ENCODE results near the gene PTX4.

PTX4 gene

DNA sequence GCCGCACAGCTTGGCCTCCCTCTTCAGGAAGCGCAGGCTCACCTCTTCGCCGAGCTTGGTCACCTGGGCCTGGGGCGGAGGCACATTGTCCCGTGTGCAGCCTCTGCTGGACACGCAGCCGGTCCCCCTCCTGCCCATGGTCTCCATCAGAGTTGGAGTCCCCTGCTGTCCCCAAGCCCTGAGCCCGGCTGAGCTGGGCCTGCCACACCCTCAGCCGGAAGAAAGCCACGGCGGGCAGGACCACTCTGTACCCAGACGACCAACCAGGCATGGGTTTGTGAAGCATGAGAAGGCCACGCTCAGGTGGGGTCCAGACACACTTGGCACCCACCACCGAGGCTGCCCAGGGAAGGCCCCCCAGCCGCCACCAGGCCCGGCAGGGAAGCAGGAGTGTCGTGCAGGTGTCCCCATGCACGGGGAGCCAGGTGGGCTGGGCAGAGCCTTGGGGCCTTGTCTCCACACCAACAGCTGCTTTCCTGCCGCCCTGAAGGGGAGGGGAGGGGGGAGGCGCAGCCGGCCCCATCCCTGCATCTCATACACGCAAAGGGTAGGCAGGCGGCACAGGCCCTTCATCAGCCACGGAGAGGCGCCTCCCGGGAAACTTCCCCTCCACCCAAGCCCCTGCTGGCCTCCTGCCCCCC is 49.6 kb downstream of the PTX4 start:
- intact Hi-C loops (cut with DNase I), result no loop called here
- DNase-seq, result no peak

DNA sequence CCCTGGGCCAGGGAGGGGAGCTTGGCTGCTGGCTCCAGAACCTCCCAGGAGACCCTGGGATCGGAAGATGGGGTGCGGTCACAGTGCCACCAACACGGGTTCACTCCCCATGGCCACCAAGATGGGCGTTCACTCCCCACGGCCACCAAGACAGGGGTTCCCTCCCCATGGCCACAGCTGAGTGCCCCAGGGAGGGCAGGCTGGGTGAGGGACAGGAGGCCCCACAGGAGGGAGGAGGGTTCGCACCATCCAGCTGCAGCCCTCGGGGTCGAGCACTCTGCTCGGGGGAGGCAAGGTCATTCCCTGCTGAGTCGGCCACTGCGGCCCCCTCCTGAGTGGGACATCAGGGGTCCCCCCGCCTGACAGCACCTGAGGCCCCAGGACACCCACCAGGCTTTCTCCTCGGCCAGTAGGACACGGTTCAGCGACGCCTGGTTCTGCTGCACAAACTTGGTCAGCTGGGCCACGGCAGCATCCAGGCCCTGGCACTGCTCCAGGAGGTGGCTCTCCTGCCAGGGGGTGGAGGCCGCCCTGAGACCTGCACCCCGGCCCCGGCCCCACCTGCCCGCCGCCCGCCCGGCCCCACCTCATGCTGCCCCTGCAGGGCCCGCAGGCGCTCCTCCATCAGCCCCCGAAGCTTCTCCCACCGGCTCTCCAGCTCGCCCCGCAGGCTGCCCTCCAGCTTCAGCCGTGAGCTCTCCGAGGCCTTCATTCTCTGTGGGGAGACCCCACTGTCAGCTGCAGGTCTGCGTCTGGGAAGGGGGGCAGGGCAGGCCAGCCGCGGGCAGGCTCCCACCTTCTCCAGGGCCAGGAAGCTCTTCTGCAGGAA is 50.3 kb downstream of the PTX4 start:
- intact Hi-C loops (cut with DNase I), result no loop called here
- no peak for DNase-seq

DNA sequence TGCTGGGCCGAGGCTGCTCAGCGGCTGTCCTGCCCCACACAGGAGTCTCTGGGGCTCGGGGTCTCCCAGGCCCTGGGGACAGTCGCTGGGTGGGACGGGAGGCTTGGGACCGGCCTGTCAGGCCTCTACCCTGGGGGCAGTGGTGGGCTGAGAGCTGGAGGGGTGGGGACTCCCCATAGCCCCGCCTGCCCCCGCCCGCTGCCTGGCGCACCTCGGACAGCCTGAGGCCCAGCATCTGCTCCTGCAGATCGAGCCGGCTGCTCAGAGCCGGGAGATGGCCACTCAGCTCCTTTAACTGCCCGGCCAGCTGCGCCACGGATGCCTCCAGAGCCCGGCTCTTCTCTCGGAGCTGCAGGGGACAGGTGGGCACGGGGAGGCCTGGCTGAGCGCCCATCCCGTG is 51.1 kb downstream of the PTX4 start:
- DNase-seq, result no peak
- intact Hi-C loops (cut with DNase I), result no loop called here

DNA sequence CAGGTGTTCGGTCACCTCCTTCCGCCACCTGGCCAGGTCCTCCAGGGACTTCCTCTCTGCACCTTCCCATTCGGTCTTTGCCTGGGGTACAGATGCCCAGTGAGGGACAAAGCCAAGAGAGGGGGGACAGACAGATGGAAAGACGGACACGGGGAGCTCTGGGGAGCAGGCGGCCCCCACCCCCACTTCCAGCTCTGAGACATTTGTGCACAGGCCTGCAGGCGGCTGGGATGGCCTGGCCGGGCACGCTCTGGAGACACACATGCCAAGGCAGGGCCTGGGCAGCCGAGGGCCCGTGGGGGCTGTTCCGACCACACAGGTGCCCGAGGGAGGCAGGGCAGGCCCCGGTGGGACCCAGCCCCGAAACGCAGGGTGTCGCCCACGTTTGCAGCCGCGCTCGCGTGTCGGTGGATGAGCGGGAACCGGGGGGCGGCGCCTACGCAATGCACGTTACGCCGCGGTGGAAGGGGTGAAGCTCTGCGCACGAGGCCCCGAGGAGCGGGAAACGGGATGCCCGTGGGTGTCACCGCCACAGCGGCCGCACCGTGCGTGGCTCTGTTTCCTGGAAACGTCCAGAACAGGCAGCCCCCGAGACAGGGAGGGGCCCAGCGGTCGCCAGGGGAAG is 51.9 kb downstream of the PTX4 start:
- DNase-seq, result no peak
- intact Hi-C loops (cut with DNase I), result no loop called here

DNA sequence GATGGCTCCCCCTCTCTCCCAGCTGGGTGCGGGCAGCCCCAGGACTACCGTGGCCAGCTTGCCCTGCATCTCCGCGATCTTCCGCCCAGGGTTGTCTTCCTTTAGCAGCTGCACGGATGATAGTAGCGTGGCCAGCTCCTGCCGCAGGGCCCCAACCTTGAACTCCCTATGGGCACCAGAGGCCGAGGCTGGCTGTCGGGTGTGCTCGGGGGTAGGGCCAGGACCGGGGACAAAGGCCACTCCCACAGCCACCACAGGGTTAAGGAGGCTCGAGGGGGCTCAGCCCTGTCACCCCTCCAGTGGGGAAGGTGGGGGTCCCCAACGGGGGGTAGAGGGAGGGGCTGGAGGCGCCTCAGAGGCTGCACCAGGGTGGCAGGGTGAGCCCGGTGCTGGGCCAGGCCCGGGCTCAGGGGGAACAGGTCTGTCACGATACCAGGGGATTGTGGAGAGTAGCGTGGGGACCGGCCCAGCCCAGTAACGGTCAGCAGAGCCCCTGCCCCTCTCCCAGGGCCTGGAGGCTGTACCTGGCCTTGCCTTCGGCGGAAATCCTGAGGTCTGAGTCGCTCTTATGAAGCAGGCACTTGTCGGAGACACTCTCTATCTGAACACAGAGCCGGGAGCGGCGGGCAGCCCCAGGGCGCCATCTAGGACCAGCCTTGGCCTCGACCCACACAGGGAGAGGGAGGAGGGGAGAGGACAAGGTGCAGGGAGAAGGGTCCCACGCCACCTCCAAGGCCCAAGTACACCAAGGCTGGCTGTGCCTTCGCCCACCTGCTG is 52.6 kb downstream of the PTX4 start:
- intact Hi-C loops (cut with DNase I), result no loop called here
- DNase-seq, result no peak
